HG02973 (cell line): Measurements from ENCODE around the gene RAP1GAP.

Experiments used
- ATAC-seq: cut with Tn5 transposase; IDR thresholded peaks from one replicate; pipeline ENCODE4 v1.9.1; 2021; ENCODE audit warnings: moderate library complexity; ENCODE audit not compliant: unreplicated experiment

The RAP1GAP gene

GRCh38 chr1:21614419-21615115 is 54.6 kb downstream of the RAP1GAP start:
- ATAC-seq = no peak

- ATAC-seq = no peak
Observed at GRCh38 chr1:21613072-21613867, 55.9 kb downstream of the RAP1GAP start.

- no peak for ATAC-seq
Observed at GRCh38 chr1:21612057-21612456, 57.1 kb downstream of the RAP1GAP start.

- no peak for ATAC-seq
Observed at GRCh38 chr1:21610989-21611785, 58.0 kb downstream of the RAP1GAP start.

- no peak for ATAC-seq
Observed at GRCh38 chr1:21610027-21610426, 59.1 kb downstream of the RAP1GAP start.

- no peak for ATAC-seq
Observed at GRCh38 chr1:21608798-21609197, 60.4 kb downstream of the RAP1GAP start.

GRCh38 chr1:21607549-21608529 is 61.3 kb downstream of the RAP1GAP start:
- ATAC-seq = peak; percentile 50

- ATAC-seq = no peak
Observed at GRCh38 chr1:21605964-21606705, 63.0 kb downstream of the RAP1GAP start.

- ATAC-seq = no peak
Observed at GRCh38 chr1:21605012-21605715, 64.0 kb downstream of the RAP1GAP start.

GRCh38 chr1:21604208-21604957 is 64.8 kb downstream of the RAP1GAP start:
- ATAC-seq = no peak

- no peak for ATAC-seq
Observed at GRCh38 chr1:21603177-21604138, 65.7 kb downstream of the RAP1GAP start.

- ATAC-seq = no peak
Observed at GRCh38 chr1:21601278-21602048, 67.7 kb downstream of the RAP1GAP start.

GRCh38 chr1:21599402-21599801 is 69.8 kb downstream of the RAP1GAP start:
- no peak for ATAC-seq

- no peak for ATAC-seq
Observed at GRCh38 chr1:21598904-21599303, 70.3 kb downstream of the RAP1GAP start.

GRCh38 chr1:21598417-21598816 is 70.7 kb downstream of the RAP1GAP start:
- no peak for ATAC-seq

- ATAC-seq = no peak
Observed at GRCh38 chr1:21597753-21598152, 71.4 kb downstream of the RAP1GAP start.
